Fibroblast of pulmonary artery (primary cell): Measurements from ENCODE around the gene MRPS7.
"Not testable (repeated sequence)": the region's sequence is repeated elsewhere in the genome, so short reads cannot be mapped to it uniquely, and the experiment has no call there.

Source experiments
- DNase-seq: peaks from one replicate; pipeline ENCODE4 v3.0.0-alpha.2; 2010; ENCODE audit warnings: low read depth
- H3K4me3 ChIP-seq: replicated peaks from 2 replicates; pipeline ENCODE4 v1.5.1; 2011; ENCODE audit warnings: low read depth, mild to moderate bottlenecking, control low read depth, low read length, moderate library complexity
- CTCF ChIP-seq: IDR thresholded peaks from 2 replicates; pipeline ENCODE4 v1.5.1; 2011; ENCODE audit warnings: mild to moderate bottlenecking, control low read depth, low read length, inconsistent platforms; ENCODE audit errors: missing control alignments

Gene MRPS7

GRCh38 chr17:75288770-75289114, 27.1 kb downstream of the MRPS7 start:
- no peak for DNase-seq
- peak overlapping the region; percentile 73 for H3K4me3 ChIP-seq
- no peak for TF ChIP-seq CTCF

- DNase-seq = peak; percentile 99
- no peak for TF ChIP-seq CTCF
- peak within 1 kb of the TSS; percentile 73 for H3K4me3 ChIP-seq
These were observed 27.6 kb downstream of the MRPS7 start, which contains the start of gene SLC25A19 for GRCh38 chr17:75289115-75289831. Gene SLC25A19 (minus strand): TSS chr17:75289433. CDS start chr17:75286764, 2,669 bp downstream.

- H3K4me3 ChIP-seq = peak overlapping the region; percentile 73
- peak; percentile 22 for TF ChIP-seq CTCF
- DNase-seq = peak; percentile 70
These were observed 28.2 kb downstream of the MRPS7 start for GRCh38 chr17:75289832-75290337.

- not testable (repeated sequence) for H3K4me3 ChIP-seq, DNase-seq
These were observed 31.2 kb downstream of the MRPS7 start for GRCh38 chr17:75292810-75293448.

GRCh38 chr17:75295201-75296158, 33.8 kb downstream of the MRPS7 start:
- DNase-seq = no peak
- no peak for TF ChIP-seq CTCF
- H3K4me3 ChIP-seq = no peak overlapping the region

- no peak overlapping the region for H3K4me3 ChIP-seq
- DNase-seq = no peak
- TF ChIP-seq CTCF = no peak
These were observed 38.6 kb downstream of the MRPS7 start for GRCh38 chr17:75300280-75300679.

GRCh38 chr17:75301049-75301448, 39.4 kb downstream of the MRPS7 start:
- TF ChIP-seq CTCF = no peak
- H3K4me3 ChIP-seq = no peak overlapping the region

More at GRCh38 chr17:75301049-75301448, 39.4 kb downstream of the MRPS7 start:
- DNase-seq = no peak
